Neuron (in vitro differentiated cells): ENCODE measurements around the gene IFT20.

Experiments
- H2AFZ ChIP-seq: one replicate; pipeline ENCODE4 v1.6.1; 2013; ENCODE audit warnings: low read depth, mild to moderate bottlenecking, inconsistent platforms, low read length, moderate library complexity
- H3K27me3 ChIP-seq: one replicate; pipeline ENCODE4 v1.6.1; 2013; ENCODE audit warnings: low read length; ENCODE audit not compliant: insufficient read depth
- H3K36me3 ChIP-seq: one replicate; pipeline ENCODE4 v1.6.1; 2013; ENCODE audit warnings: low read length; ENCODE audit not compliant: insufficient read depth
- H3K4me1 ChIP-seq: one replicate; pipeline ENCODE4 v1.6.1; 2013; ENCODE audit warnings: low read length; ENCODE audit not compliant: insufficient read depth
- H3K4me3 ChIP-seq: 2 replicates; pipeline ENCODE4 v1.5.1; 2013; ENCODE audit warnings: mild to moderate bottlenecking, low read length, moderate library complexity
- H3K9me3 ChIP-seq: one replicate; pipeline ENCODE4 v1.6.1; 2013; ENCODE audit warnings: low read length

The IFT20 gene, protein sequence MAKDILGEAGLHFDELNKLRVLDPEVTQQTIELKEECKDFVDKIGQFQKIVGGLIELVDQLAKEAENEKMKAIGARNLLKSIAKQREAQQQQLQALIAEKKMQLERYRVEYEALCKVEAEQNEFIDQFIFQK

DNA sequence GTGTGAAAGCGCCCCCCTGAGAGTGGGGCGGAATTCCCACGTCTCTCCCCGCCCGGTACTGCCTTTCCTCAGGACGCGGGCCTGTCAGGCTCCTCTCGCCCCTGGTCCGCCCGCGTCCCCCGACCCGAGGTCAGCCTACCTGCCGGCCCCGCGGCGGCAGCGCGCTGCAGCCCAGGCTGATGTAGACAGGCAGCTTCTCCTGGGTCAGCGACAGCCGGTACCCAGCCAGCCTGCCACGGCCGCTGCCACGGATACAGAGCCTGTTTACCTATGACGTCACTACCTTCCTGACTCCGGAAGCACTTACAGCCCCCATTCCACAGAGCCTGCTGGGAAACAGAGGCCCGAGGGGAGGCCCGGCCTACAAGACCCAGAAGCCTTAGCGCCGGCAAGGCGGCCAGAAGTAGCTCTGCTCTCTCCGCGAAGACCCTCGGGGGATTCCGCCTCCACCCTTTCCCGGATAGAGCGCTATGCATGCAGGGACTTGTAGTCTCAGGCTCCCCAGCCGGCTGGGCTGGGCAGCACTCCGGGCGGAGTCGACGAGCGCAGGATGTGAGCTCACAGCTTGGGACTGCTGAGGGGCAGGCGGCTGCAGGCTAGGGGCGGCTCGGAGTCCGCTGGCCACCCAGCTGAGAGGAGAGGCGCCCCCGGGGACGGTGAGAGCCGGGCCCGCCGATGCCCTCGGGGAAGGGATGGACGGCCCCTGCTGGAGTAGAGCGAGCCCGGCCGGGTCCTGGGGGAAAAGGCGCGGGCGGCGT lies at the start of gene IFT20, which contains the start of gene TNFAIP1:
IFT20 (minus strand) TSS at position 272 of the 758 bp plus-strand sequence. CDS start 3,487 bp downstream, outside the sequence.
TNFAIP1 (plus strand) TSS at position 561 of the 758 bp plus-strand sequence. CDS start 3,761 bp downstream, outside the sequence.
- peak within 1 kb of the TSS; percentile 56 for H2AFZ ChIP-seq
- peak within 1 kb of the TSS; percentile 64 for H3K4me3 ChIP-seq
- H3K4me1 ChIP-seq = peaks cover 18% of the 10 kb centered on the region
- H3K9me3 ChIP-seq = no peaks in the 10 kb centered on the region
- no peaks in the 10 kb centered on the region for H3K27me3 ChIP-seq
- H3K36me3 ChIP-seq = peaks cover 25% of the 10 kb centered on the region

- Histone ChIP-seq H3K4me3 (no peak overlapping the region), H3K9me3 (no peaks in the 10 kb centered on the region), H3K27me3 (no peaks in the 10 kb centered on the region), H3K36me3 (peaks cover 65% of the 10 kb centered on the region), H2AFZ (no peak overlapping the region), H3K4me1 (no peaks in the 10 kb centered on the region)
These were observed 49.7 kb upstream of the IFT20 start for GRCh38 chr17:28385037-28385400.

- Histone ChIP-seq H3K27me3 (no peaks in the 10 kb centered on the region), H2AFZ (no peak overlapping the region), H3K36me3 (peaks cover 60% of the 10 kb centered on the region), H3K4me1 (no peaks in the 10 kb centered on the region), H3K9me3 (no peaks in the 10 kb centered on the region), H3K4me3 (no peak overlapping the region)
These were observed 49.2 kb upstream of the IFT20 start for GRCh38 chr17:28384281-28385036.

- Histone ChIP-seq H3K9me3 (no peaks in the 10 kb centered on the region), H3K36me3 (peaks cover 35% of the 10 kb centered on the region), H2AFZ (no peak overlapping the region), H3K4me3 (no peak overlapping the region), H3K27me3 (no peaks in the 10 kb centered on the region), H3K4me1 (no peaks in the 10 kb centered on the region)
These were observed 46.0 kb upstream of the IFT20 start for GRCh38 chr17:28381141-28381825.

DNA sequence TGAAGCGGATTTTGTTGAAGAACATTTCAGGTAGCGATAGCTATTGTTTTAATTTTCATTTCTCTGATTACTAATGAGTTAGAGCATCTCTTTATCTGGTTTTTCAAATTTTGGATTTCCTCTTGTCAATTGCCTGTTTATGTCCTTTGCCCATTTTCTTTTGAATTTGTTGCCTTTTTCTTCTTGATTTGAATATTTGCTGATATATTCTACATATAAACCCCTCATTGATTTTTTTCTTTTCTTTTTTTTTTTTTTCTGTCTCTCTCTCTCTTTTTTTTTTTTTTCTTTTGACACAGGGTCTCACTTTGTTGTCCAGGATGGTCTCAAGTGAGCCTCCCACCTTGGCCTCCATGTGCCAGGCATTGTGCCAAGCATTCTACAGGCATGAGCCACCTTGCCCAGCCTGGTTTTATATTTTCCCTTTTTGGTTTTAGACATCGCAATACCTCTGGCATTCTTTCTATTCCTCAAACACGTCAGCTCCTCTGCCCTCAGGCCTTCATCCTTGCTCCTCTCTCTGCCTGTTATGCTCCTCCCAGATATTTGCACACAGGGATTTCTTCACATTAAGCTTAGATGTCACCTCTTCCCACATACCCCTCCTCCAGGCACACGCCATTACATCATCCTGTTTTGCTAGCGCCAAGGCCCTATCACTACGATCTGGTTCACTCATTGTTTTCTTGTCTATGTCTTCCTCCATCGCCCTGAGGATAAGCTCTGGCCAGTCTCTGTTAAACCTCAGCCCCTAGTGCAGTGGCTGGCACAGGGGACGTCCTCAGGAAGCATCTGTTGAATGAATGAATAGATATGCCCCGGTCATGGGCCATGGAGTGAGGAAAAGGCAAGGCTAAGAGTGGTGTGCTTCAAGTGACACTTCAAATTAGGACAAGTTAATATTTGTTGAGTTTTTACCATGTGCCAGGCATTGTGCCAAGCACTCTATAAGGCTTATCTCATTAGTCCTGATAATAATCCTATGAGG lies 44.8 kb upstream of the IFT20 start:
- H3K4me3 ChIP-seq = no peak overlapping the region
- no peaks in the 10 kb centered on the region for H3K27me3 ChIP-seq
- H3K9me3 ChIP-seq = no peaks in the 10 kb centered on the region

DNA sequence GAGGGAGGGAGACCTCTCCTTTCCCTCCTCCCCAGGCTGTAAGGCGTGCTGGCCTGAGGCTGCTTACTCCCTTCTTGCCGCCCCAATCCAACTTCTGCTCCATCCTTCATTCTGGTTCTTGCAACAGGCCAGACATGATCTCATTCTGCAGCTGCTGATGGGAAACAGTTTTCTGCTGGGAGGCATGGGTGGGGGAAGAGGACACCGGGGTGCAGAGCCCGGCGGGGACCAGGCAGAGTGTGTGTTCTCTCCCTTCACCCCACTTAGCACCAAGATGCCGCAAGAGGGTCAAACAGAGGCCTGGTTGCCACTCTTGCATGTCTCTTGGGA lies 37.6 kb upstream of the IFT20 start:
- Histone ChIP-seq H3K4me3 (peak overlapping the region; percentile 58), H2AFZ (no peak overlapping the region), H3K27me3 (no peaks in the 10 kb centered on the region), H3K4me1 (peaks cover 28% of the 10 kb centered on the region), H3K36me3 (peaks cover 7% of the 10 kb centered on the region), H3K9me3 (no peaks in the 10 kb centered on the region)

More for the DNA sequence above, 44.8 kb upstream of the IFT20 start:
- Histone ChIP-seq H3K36me3 (peaks cover 32% of the 10 kb centered on the region), H3K4me1 (no peaks in the 10 kb centered on the region), H2AFZ (no peak overlapping the region)

GRCh38 chr17:28372203-28372944 lies 37.1 kb upstream of the IFT20 start:
- no peaks in the 10 kb centered on the region for H3K9me3 ChIP-seq
- H2AFZ ChIP-seq = peak overlapping the region; percentile 51
- no peaks in the 10 kb centered on the region for H3K27me3 ChIP-seq
- peak overlapping the region; percentile 58 for H3K4me3 ChIP-seq
- H3K4me1 ChIP-seq = peaks cover 28% of the 10 kb centered on the region
- H3K36me3 ChIP-seq = peaks cover 7% of the 10 kb centered on the region

GRCh38 chr17:28371245-28372202 lies 36.3 kb upstream of the IFT20 start, which contains the start of gene SARM1:
Gene SARM1 (plus strand): TSS chr17:28371694. CDS start chr17:28372033, 339 bp downstream.
- Histone ChIP-seq H3K9me3 (no peaks in the 10 kb centered on the region), H3K27me3 (no peaks in the 10 kb centered on the region)

DNA sequence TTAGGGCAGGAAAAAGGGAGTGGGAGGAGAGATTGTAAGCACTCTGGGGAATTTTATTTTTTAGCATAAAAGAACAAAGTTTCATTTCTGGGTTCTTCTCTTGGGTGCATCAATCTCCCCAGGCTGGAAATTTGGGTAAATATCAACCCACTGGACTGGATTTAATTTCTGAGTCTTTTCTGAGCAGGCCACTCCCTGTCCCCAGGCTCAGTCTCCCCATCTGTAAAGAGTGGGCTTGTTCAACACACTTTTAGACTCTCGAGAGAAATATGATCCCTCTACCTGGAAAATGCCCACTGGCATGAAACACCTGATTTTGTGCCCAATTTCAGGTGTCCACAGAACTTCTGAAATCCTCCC lies 35.5 kb upstream of the IFT20 start:
- peak overlapping the region; percentile 37 for H3K4me3 ChIP-seq

More at GRCh38 chr17:28371245-28372202, 36.3 kb upstream of the IFT20 start, which contains the start of gene SARM1:
- Histone ChIP-seq H3K4me3 (peak within 1 kb of the TSS; percentile 58), H3K4me1 (peaks cover 28% of the 10 kb centered on the region), H2AFZ (peak within 1 kb of the TSS; percentile 51), H3K36me3 (peaks cover 7% of the 10 kb centered on the region)

DNA sequence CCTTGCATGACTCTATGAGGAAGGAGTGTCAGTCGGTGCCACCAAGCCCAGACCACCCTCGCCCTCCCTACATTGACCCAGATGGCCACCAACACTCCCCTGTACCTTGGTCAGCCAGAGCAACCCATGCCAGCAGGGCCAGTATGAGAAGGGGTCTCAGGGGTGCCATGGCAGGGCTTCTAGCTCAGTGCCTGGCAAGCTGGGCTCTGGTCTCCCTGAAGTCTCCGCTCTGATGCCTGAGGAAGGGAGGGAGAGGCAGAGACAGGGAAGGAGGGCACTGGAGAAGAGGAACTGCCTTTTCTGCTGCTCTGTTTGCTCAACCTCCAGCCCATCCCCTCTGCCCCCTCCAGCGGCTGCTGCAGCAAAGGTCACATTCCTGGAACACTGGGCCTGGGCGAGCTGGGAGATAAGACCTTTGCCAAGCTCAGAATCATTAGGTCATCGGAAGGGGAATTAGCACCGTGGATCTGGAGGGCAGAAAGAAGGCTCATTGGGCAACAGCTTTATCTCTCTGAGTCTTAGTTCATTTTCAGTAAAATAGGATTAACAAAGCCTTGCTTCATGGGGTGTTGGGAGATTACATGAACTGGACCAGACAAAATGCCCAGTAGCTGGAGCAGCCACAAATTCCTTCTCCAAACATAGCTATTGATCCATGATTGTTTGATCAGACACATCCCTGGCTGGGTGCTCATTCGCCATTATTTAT lies 34.9 kb upstream of the IFT20 start, which contains the start of gene VTN:
VTN (minus strand) TSS at position 273 of the 709 bp plus-strand sequence; CDS start at position 169, 104 bp downstream.
- peak within 1 kb of the TSS; percentile 19 for H2AFZ ChIP-seq
- peaks cover 28% of the 10 kb centered on the region for H3K4me1 ChIP-seq
- peaks cover 3% of the 10 kb centered on the region for H3K36me3 ChIP-seq
- H3K4me3 ChIP-seq = peak within 1 kb of the TSS; percentile 37
- no peaks in the 10 kb centered on the region for H3K27me3 ChIP-seq
- no peaks in the 10 kb centered on the region for H3K9me3 ChIP-seq

More for the DNA sequence above, 35.5 kb upstream of the IFT20 start:
- Histone ChIP-seq H2AFZ (peak overlapping the region; percentile 19), H3K9me3 (no peaks in the 10 kb centered on the region), H3K27me3 (no peaks in the 10 kb centered on the region), H3K4me1 (peaks cover 28% of the 10 kb centered on the region), H3K36me3 (peaks cover 3% of the 10 kb centered on the region)
